NCI-H128 (cell line): ENCODE data around the gene SCN1B.
"Not testable (repeated sequence)": the region's sequence is repeated elsewhere in the genome, so short reads cannot be mapped to it uniquely, and the experiment has no call there.

Experiments
- DNase-seq: peaks from one replicate; lab custom pipeline; 2025; ENCODE audit not compliant: unreplicated experiment; lab: John Stamatoyannopoulos, UW

The SCN1B gene

GRCh38 chr19:35030257-35031071, at the start of gene SCN1B:
Gene SCN1B, plus strand, starts transcription at chr19:35030470. Its CDS starts 351 bp downstream, at chr19:35030821.
- DNase-seq = no peak

- no peak for DNase-seq
Measured at GRCh38 chr19:34982275-34982674, 48.0 kb upstream of the SCN1B start.

DNA sequence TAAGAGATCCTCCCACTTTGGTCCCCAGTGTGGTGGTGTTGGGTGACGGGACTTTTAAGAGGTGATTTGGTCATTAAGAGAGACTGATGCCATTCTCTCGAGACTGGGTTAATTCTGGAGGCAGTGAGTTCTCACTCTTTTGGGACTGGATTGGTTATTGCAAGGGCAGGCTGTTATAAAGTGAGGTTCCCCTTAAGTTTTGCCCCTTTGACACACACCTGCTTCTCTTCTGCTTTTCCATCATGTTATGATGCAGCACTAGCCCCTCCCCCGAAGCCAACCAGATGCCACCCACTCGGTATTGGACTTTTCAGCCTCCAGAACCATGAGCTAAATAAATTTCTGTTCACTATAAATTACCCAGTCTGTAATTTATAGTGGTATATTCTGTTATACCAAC, 46.5 kb upstream of the SCN1B start:
- no peak for DNase-seq

DNA sequence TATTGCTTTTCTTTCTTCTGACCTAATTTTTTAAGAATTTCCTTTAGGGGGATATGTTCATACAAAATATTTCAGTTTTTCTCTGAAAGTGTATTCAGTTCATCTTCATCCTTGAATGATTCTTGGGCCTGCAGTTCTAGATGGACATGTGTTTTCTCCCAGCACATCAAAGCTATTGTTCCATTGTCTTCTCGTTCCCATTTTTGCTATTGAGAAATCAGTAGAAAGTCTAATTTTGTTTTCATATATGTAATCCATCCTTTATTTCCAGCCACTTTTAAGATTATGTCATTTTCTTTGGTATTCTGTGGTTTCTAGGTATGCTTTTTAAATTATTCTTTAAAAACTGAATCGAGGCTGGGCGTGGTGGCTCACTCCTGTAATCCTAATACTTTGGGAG, 46.0 kb upstream of the SCN1B start:
- no peak for DNase-seq

GRCh38 chr19:34985249-34986022, 44.8 kb upstream of the SCN1B start:
- DNase-seq = no peak

GRCh38 chr19:34988119-34988518, 42.2 kb upstream of the SCN1B start:
- DNase-seq = no peak

- no peak for DNase-seq
Measured at GRCh38 chr19:34989298-34989697, 41.0 kb upstream of the SCN1B start.

DNA sequence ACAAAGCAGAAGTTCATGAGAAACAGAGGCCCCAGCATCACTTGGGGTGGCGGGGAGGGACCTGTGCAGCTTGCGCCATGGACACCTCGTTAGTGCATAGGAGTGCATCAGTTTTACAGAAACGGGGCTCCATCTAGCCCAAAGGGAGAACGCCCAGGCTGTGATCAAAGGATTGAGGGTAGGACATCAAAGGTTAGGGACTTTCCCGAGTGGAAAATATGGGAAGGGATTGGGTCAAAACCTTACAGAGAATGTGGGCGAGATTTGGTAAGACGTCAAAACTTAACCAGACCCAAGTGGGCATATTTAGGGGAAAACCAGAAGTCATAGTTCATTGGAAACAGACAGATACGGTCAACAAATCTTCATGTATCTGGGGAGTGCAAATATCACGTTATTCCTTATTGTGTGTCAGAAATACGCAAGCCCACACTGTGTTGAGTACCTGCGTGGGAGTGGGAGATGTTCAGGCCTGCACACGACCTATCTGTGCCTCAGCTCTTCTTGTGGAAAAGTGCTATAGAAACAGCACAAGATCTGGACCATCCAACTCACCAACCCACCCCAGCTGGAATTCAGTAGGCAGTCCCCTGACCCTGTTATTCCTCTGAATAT, 39.6 kb upstream of the SCN1B start:
- no peak for DNase-seq

DNA sequence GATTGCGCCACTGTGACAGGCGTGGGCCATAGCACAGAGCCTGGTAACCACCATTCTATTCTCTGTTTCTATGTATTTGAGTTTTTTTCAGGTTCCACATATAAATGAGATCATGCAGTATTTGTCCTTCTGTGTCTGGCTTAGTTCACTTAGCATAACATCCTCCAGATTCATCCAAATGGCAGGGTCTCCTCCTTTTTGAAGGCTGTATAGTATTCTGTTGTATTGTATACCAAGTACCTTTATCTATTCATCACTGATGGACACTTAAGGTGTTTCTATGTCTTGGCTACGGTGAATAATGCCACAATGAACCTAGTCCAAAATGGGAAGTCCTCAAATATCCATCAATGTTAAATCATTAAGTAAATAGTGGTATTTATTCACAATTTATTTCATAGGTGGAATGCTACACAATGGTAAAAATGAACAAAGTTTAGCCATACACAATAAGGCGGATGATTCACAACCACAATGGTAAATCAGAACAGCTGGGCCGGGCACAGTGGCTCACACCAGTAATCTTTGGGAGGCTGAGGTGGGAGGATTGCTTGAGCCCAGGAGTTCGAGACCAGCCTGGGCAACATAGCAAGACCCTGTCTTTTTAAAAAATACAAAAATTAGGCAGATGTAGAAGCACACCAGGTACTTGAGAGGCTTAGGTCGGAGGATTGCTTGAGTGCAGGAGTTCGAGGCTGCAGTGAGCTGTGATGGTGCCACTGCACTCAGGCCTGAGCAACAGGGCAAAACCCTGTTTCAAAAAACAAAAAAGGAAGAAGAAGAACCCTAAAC, 38.5 kb upstream of the SCN1B start:
- no peak for DNase-seq

- not testable (repeated sequence) for DNase-seq
Measured at GRCh38 chr19:34992582-34992981, 37.7 kb upstream of the SCN1B start.

GRCh38 chr19:34994286-34994642, 36.0 kb upstream of the SCN1B start:
- no peak for DNase-seq

- no peak for DNase-seq
Measured at GRCh38 chr19:34994643-34995541, 35.4 kb upstream of the SCN1B start.

- DNase-seq = no peak
Measured at GRCh38 chr19:34995551-34995950, 34.7 kb upstream of the SCN1B start.

DNA sequence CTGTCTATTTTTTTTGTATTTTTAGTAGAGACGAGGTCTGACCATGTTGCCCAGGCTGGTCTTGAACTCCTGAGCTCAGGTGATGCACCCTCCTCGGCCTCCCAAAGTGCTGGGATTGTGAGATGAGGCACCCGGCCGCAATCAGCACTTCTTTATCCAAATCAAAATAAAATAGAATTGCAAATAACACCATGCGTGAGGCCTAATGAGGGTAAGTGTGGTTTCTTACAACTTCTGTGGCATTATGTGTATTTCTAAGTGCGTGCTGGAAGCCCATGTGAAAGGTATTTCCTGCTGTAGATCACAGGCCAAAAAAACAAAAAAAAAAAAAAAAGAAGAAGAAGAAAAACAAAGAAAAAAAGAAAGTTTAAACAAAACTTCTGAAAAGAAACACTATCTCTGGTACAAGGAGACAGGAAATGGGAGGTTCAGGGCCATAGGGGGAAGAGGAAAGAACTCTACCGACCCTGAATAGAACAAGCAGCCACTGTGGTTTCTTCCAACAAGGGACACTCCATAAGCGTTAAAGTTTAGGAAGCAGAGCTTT, 33.1 kb upstream of the SCN1B start:
- no peak for DNase-seq

- not testable (repeated sequence) for DNase-seq
Measured at GRCh38 chr19:34998224-34998623, 32.0 kb upstream of the SCN1B start.

- DNase-seq = no peak
Measured at GRCh38 chr19:34998777-34999497, 31.3 kb upstream of the SCN1B start.

DNA sequence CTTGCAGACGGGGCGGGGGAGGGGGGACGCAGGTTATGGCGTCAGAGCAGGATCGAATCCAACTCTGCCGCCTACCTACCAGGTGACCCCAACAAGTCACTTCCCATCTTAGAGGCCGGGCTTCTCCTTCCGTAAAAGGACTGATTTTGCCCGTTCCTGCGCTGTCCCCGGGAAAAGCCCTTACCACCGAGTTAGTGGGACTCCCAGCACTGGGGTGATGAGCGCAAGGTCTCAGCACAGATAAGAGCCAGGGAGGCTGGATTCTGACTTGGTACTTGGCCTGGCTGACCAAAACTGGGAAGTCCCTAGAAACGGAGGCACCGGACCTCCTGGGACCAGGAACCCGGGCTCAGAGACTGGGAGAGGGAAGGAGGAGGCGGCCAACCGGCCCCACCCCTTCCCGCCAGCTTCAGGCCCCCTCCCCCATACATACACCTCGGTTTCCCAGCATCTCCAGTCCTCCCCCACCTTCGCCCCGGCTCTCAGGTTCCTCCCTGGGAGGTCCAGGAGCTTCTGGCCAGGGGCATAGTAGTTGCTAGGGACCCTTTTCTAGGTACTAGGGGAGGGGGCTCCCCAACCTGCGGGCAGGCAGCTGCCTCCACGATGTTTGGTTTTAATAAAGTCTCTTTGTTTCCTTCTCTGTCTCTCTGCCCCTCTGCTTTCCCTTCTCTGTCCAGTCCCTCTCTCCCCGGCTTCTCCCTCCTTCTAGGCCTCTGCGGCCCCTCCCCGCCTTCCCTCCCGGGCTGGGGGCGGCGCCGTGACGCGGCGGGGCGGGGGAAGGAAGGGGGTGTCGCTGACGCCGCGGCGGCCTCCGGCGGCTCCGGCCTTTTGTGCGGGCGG, 30.6 kb upstream of the SCN1B start, which contains the start of gene GRAMD1A:
GRAMD1A (plus strand) TSS at position 826 of the 840 bp plus-strand sequence. CDS start 156 bp downstream, outside the sequence.
- DNase-seq = no peak

DNA sequence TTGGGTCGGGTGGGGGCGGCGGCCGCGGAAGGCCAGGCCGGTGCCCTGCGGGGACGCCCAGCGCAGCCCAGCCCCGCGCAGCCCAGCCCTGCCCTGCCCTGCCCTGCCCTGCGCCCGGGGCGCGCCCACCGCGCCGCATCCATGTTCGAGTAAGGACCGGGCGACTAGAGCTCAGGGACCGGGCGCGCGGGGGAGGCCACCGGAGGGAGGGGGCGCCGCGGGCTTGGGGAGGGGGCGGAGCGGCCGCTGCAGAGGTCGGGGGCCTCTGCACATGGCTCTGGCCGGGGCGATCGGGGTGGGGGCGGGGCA, 30.0 kb upstream of the SCN1B start:
- DNase-seq = no peak
